Umbilical cord (tissue), 2 donors: Measurements from ENCODE around the gene LAMB4. TPM values are rescaled to one million over a fixed set of nuclear protein-coding genes. Genes with fewer than 3 reads are reported as not detected.

Experiments used
- DNase-seq: peaks from one replicate; pipeline ENCODE4 v3.0.0-alpha.2; 2015; ENCODE audit warnings: low spot score
- total RNA-seq: library from RNA; depleted of rRNA; stranded (reverse); fragments of >200 nt; gene quantifications from one replicate; pipeline ENCODE4 v1.2.3, GENCODE V29; 2014; ENCODE audit warnings: low replicate concordance; ENCODE audit not compliant: insufficient read depth

Gene LAMB4, protein sequence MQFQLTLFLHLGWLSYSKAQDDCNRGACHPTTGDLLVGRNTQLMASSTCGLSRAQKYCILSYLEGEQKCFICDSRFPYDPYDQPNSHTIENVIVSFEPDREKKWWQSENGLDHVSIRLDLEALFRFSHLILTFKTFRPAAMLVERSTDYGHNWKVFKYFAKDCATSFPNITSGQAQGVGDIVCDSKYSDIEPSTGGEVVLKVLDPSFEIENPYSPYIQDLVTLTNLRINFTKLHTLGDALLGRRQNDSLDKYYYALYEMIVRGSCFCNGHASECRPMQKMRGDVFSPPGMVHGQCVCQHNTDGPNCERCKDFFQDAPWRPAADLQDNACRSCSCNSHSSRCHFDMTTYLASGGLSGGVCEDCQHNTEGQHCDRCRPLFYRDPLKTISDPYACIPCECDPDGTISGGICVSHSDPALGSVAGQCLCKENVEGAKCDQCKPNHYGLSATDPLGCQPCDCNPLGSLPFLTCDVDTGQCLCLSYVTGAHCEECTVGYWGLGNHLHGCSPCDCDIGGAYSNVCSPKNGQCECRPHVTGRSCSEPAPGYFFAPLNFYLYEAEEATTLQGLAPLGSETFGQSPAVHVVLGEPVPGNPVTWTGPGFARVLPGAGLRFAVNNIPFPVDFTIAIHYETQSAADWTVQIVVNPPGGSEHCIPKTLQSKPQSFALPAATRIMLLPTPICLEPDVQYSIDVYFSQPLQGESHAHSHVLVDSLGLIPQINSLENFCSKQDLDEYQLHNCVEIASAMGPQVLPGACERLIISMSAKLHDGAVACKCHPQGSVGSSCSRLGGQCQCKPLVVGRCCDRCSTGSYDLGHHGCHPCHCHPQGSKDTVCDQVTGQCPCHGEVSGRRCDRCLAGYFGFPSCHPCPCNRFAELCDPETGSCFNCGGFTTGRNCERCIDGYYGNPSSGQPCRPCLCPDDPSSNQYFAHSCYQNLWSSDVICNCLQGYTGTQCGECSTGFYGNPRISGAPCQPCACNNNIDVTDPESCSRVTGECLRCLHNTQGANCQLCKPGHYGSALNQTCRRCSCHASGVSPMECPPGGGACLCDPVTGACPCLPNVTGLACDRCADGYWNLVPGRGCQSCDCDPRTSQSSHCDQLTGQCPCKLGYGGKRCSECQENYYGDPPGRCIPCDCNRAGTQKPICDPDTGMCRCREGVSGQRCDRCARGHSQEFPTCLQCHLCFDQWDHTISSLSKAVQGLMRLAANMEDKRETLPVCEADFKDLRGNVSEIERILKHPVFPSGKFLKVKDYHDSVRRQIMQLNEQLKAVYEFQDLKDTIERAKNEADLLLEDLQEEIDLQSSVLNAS (N-terminal part only)
- 0.96 TPM for total RNA-seq

DNA sequence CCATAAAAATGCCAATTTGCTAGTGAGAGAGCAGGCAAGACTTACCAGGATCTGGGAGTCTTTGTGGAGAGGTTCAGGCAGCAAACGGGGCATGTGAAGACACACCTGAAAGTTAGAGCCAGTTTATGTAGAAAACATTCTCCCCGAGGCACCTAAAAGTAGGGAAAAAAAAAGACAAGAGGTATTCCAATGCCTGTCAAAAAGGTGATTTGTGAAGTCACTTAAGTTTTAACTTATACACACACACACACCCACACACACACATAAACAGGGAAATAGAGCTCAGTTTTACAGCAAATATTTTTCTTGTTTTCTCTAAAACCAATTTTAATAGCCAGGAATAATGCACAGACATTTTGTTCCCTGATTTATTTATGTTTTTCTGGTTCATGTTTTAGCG, at the start of gene LAMB4:
TSS of gene LAMB4 (minus strand) at position 101 of the 400 bp plus-strand sequence. CDS start 7,197 bp downstream, outside the sequence.
- peak; percentile 22 for DNase-seq

DNA sequence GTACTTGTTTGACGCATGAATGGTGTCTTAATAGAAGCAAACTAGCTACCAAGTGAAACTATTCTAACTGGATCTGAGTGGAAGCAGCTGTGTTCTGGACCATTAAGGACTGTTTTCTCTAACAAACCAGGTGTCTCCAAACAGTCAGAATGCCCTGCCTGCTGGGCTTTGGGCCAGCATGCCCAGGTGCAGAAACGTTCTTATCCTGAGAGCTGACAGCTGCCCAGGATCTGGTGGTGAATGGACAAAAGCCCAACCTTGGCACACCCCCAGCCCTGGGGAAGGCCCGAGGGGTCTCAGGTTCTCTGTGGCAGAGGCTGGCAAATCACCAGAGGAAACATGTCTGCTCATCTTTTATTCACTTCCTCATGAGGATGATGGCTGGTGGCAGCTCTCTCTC, 48.2 kb upstream of the LAMB4 start:
- no peak for DNase-seq

DNA sequence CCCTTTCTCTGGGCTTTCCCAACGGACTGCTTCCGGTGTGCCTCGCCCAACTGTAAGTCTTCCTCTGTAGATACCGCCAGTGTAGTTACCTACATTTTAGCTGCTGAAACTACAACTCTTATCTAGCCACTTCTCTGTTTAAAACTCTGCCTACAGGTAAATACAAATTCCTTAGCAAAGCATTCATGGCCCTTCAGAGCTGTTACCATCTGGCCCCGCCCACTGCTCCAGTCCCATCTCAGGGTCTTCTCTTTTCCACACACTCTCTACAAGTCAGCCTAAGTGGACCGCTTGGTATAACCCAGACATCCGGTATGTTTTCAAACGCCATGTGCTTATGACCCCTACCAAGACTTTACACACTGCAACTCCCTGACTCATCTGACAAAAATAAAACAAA, 41.0 kb upstream of the LAMB4 start:
- no peak for DNase-seq

DNA sequence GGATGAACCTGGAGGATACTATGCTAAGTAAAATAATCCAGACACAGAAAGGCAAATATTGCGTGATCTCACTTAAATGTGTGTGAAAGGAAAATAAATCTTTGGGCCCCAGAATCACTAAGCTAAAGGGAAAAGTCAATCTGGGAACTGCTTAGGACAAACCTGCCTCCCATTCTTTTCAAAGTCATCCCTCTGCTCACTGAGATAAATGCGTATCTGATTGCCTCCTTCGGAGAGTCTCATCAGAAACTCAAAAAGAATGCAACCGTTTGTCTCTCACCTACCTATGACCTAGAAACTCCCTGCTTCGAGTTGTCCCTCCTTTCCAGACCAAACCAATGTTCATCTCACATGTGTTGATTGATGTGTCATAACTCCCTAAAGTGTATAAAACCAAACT, 40.1 kb upstream of the LAMB4 start:
- DNase-seq, result no peak

DNA sequence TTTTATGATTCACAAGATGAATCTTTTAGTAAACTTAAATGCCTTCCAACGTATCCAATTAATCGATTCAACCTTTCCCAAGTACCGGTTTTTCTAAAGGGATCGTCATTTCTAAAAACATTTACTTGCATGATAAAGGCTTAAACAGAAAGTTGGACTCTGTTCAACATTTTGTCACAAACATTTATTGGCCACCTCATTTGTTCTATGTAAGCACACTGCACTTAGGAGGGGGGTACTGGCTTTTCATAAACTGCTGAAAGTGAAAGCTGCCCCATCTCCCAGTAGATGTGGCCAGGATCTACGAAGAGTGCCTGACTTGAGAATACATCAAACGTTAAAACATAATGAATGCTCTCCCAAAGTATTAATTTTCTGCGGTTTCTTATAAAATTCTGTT, 37.3 kb upstream of the LAMB4 start:
- DNase-seq, result no peak

DNA sequence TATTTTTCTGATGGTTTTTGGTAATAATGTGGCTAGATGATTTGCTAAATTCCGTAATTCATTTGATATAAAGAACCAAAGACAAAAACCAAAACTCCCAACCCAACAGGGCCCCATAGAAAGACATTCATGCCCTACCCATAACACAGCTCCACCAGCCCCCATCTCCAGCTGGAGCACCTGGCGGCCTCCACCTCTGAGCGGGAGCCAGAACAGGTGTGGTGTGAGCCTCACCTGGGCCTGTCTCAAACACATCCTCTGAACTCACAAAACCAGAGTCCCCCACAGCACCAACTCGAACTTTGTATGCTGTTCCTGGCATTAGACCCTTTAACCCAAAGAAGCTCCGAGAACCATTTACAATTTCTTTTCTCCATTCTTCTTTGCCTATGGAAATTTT, 36.5 kb upstream of the LAMB4 start:
- no peak for DNase-seq

DNA sequence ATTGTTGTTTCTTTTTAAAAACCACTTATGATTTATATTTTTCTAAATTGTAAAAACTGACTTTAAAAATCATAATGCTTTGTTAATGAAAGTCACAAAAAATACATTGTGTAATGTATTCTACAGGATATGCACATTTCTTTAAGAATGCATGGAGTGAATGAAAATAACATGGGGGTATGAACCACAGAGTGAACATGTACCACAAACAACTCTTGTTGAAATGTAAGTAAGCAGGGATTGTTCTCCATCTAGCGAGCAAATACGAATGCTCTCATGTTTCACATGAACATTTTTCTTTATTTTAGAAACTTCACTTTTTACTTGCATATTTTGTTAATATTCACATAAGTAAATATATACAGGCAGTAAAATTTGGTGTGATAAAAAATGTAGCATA, 35.6 kb upstream of the LAMB4 start:
- DNase-seq, result no peak

DNA sequence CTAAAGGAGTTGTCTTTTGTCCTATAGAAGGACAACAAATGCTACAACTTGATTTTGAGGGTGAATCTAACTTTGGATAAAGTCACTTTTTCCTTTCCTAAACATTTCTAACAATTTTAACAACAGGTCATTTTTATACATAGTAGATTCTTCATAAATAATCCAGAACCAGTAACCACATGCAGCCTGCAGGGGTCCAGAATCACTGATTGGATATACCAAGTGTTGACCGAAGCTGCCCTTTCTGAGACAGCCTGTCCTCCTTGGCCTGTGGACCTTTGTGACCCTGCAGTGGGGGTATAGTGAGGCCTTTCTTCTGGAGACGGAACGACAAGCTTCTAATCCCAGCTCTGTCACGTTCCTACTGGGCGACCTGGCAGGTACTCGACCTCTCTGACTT, 34.8 kb upstream of the LAMB4 start:
- DNase-seq, result no peak

DNA sequence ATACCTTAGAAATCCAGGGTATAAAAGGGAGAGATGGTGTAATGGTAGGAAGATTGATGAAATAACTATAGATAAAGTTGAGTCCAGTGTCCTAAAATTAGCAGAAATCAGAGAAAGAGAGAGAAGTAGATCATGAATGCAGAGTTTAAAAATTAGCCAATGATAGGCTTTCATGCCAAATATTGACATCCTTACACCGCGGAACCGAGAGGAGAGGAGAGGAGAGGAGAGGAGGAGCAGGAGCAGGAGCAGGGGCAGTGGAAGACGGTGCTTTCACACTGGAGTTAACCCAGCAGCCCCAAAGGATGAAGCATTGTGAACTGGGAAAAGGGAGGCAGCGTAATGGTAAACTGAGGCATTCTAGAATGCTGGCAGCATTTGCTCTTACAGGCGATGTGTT, 34.2 kb upstream of the LAMB4 start:
- no peak for DNase-seq

DNA sequence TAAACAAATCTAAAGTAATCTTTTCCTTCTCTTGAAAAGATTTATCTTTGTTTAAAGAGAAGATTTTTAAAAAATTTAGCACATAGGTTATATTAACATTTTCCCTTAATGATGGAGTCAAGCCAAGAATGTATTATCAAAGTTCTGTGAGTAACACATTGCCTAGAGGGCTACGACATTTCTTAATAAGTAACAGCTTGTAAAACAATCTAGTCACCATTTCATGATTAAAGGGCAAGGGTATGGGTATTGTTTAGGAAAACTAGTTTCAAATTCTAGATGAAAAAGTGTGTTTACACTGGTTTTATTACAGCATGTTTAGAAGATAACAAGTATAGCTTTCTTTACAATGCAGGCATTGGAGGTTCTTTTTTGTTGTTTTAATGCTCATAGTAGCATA, 28.6 kb upstream of the LAMB4 start:
- no peak for DNase-seq

DNA sequence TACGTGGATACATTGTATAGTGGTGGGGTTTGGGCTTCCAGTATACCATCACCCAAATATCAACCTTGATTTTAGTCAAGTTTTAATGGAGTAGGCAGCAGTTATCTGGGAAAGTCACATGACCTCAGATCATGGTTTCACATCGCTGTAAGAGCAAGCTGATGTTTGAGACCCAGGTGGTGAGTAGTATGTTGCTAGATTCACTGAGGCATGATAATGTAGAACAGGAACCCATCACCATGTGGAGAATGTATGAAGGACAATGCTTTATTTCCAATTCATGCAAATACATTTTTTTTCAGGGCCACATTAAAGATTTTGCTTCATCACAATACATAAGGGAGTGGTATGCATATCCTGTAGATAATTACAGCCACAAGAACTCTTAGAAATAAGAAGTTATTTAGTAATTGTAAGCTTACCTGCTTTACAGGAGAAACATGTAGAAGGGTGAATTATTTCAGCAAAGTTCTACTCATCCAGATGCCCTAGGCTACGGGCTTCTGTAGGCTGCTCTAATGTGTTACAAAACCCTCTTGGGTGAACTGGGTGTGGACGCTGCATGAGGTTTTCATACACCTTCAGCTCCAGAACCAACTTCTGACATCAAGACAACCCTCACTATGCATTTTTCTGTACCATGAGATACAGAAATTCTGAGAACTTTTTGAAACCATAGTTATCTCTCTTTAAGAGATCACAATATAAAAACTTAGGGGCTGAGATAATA, 27.6 kb upstream of the LAMB4 start:
- DNase-seq, result no peak

DNA sequence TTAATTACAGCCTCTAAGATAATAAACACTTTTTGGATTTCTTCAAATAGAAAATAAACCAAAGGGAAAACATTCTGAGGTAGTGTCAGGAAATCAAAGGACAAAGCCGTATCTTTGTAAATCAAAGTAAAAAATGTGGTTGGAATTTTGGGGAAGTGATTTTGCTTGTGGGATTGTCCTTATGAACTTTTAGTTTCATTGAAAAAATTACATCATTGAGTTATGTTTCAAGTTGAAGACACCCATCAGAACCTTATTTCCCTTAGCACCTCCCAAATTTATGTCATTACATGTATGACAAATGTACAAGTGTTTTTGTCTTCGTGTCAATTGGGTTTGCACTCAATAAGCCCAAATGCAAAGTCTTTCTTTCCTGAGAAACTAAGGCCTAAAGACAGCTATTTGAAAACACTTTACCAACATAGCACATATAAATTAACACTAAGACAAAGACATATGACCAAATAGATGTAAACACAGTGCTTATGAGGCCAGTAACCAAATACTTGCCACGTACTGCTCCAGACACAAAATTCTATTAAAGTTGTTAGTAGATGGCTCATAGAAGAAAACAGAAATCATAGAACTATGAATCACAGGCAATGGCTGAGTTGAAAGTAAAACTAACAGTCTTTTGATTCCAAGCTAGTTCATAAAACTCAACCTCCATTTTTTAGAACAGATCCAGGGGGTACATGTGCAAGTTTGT, 26.9 kb upstream of the LAMB4 start:
- DNase-seq, result no peak

DNA sequence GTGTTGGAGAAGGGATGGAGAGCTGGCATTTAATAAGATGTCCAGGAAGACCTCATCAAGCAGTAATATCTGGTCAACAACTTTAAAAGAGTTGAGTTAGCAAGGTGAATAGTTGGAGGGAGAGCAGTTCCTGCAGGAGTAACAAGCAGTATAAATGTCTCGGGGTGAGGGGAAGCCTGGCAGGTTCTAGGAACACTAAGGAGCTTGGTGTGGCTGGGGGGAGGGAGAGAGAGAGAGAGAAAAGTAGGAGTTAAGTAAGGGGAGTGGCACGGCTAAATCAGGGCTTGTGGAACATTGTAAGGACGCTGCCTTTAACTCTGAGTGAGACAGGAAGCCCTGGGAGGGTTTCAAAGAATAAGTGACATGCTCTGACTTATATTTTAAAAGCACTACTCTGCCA, 22.0 kb upstream of the LAMB4 start:
- no peak for DNase-seq

DNA sequence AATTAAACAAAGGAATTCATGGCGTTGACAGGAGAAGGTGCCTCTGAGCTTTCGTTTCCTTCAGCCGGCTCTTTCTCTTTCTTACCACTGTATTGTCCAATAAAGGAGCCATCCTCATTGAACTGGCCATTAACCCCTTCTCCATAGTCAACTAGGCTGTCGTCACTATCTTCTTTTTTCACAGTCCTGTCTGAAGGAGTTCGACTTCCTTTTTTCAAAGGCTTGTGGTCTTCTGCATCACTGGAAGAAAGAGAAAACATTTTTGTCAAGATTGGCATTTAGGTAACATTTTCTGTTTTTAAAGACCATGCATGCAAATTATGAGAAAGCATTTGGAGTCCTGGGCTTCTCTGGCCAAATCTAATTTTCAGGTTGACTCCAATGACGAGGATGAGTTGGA, 19.7 kb upstream of the LAMB4 start:
- DNase-seq, result no peak

DNA sequence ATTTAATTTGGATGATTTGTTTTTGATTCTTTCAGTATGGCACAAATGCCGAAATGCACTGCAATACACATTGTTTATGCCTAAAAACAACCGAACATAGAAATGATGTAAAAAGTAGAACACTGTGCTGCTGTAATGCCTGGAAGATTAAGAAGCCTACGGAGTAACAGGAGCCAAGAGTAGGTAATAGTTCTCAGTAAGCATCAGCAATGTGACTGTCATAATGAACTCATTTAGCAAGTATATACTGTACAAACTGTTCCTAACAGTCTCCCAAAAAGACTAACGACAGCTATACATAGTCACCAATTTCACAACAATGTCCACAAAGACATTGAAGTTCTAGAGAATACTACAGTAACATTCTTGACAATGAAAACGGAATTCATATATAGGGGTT, 19.0 kb upstream of the LAMB4 start:
- no peak for DNase-seq

DNA sequence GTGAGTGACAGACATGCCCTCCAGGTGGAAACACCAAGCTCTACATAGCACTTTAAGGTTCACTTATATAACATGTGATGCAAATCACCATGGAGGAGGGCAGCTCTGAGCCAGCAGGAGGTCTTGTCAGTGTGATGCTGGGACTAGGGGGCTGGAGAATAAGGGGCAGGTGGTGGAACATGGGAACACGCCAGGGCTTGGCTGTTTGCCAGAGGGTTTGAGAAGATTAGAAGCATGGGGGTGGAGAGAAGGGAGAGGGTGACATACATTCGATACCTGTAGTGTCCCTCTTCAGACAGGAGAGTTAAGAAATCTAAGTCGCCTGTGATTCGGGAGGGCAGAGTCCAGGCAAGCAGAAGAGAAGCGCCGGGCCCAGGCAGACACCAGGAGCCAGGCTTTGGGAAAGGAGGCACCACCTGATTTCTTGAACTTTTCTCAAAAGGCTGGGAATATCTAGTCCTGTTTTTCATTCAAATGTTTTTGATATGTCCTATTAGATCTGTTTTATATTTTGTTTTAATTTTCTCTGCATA, 16.9 kb upstream of the LAMB4 start:
- DNase-seq, result no peak

DNA sequence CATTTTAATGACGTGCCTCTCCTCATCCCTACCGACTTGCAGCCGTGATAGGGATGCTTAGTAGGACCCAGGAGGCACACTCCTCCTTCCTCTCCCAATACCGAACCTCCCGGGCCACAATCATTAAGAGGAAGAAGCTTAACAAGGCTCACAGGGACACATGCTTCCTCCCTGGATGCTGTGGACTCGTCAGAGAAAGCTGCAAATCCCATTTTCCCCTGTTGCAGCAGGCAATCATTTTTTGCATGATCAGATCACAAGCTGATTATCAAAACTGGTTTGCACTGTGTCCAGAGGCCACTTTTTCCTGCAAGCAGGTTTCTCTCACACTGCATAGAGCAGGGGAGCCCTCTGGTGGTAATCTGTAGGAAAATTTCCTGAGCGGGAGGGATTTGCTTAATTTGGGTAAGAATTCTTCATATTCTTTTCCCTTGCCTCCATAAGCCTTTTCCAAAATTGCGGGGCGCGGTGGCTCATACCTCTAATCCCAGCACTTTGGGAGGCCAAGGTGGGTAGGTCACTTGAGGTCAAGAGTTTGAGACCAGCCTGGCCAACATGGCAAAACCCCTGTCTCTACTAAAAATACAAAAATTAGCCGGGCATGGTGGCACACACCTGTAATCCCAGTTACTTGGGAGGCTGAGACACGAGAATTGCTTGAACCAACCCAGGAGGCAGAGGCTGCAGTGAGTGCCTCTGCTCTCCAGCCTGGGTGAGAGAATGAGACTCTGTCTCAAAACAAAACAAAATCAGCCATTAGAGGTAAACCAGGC, 16.1 kb upstream of the LAMB4 start:
- peak; percentile 88 for DNase-seq

DNA sequence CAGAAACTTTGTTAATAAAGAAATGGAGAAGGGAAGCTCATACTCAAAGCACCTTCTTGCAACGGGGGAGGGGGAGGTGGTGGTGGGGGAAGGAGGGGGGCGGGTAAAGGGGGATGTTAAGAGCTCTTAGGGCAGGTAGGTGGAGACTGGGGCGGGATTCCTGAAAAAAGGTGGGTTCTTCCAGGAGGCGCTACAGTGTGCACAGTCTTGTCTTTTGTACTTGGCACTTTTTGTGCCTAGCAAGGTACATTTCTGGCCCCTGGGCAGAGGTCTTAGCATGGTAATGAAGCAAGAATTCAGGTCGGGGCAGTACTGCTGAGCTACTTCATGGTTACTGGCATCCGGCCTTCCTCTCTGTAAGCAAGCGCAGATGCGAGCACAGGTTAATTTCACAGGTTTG, 15.2 kb upstream of the LAMB4 start:
- DNase-seq, result no peak

DNA sequence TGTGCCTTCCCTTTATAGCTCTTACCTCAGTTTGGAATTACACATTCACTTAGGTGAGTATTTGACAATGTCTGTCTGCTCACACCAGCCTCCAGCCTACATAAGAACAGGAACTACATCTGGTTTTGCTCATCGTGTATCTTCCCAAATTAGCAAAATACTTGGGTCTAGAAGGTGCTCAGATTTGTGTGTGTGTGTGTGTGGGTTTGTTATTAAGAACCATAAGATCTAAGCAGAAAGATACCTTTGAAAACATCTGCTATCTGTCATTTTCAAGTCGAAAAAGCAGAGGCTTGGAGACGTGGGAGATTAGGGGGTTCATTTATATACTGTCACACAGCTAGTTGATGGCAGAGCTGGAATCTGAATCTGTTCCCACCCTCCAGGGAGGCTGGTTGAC, 14.8 kb upstream of the LAMB4 start:
- peak; percentile 18 for DNase-seq
